ENCODE results near the gene KPNA6.

DNA sequence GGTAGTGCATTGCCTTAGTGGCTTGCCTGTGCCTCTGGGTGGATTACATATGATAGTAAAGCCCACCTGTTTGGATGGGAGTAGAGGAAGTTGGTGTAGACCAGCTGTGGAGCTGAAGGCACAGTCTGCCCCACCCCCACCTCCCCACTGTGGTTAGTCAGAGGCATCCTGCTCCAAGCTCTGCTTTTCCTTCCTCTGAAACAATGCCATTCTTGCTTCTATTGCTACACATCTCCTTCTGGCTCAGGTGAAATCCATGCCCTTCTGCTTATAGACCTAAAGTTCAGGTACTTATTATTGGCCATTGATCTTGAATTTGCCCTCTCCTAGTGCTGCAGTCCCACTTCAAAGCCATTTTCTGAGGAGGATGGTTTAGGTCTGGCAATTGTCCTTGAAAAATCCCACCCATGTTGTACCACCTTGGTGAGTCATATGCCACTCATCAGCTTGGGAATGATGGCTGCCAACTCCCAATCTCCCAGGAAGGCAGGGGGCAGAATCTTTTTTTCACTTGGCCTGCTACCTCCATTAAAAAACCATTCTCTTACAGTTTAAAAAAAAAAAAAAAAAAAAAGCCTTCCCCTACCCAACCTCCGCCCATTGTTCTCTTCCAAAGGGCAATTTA, 64.9 kb downstream of the KPNA6 start:
- no peak for TF ChIP-seq POLR2A (IDR thresholded peaks at IDR 0.05)
- TF ChIP-seq CTCF (IDR thresholded peaks at IDR 0.05) = no peak
